OCI-LY7 (cell line): ENCODE measurements around the gene STXBP6. TPM values are rescaled to one million over a fixed set of nuclear protein-coding genes. Genes with fewer than 3 reads are reported as not detected.

Experiments used
- BruUV-seq: library from RNA; stranded (reverse); fragments of 400-500 nt; replicated peaks from 2 replicates; lab custom pipeline; 2021; lab: Mats Ljungman, UMichigan
- CTCF ChIA-PET: fragments of 300-600 bp; sonication (Branson Sonifier 250); formaldehyde crosslinking; loops from one replicate; lab custom pipeline; 2022; ENCODE audit warnings: antibody characterized with exemption; ENCODE audit not compliant: unreplicated experiment; lab: Charles Lee
- POLR2A ChIA-PET: fragments of 300-600 bp; sonication (Branson Sonifier 250); formaldehyde crosslinking; loops from one replicate; lab custom pipeline; 2022; ENCODE audit warnings: antibody characterized with exemption; lab: Charles Lee
- DNase-seq: peaks from one replicate; pipeline ENCODE4 v3.0.0-alpha.2; 2015; ENCODE audit warnings: low spot score
- H2AFZ ChIP-seq: fragments of 200-600 bp; sonication (generic), shearing (Covaris generic); 2 replicates; pipeline ENCODE4 v1.6.1; 2014; ENCODE audit warnings: mild to moderate bottlenecking, antibody characterized with exemption, low read length, moderate library complexity
- H3K27ac ChIP-seq: fragments of 200-600 bp; sonication (generic); 2 replicates; pipeline ENCODE4 v1.5.1; 2014; ENCODE audit warnings: mixed run types, low read depth, mild to moderate bottlenecking, moderate library complexity, low read length, inconsistent platforms; ENCODE audit not compliant: poor library complexity, severe bottlenecking
- H3K36me3 ChIP-seq: fragments of 200-600 bp; sonication (generic); 2 replicates; pipeline ENCODE4 v1.6.1; 2014; ENCODE audit warnings: mild to moderate bottlenecking, antibody characterized with exemption, low read length, moderate library complexity, mixed read lengths; ENCODE audit not compliant: insufficient read depth
- H3K4me1 ChIP-seq: fragments of 200-600 bp; sonication (generic); 2 replicates; pipeline ENCODE4 v1.5.1; 2014; ENCODE audit warnings: mild to moderate bottlenecking, low read length; ENCODE audit not compliant: insufficient read depth, poor library complexity, severe bottlenecking
- H3K4me2 ChIP-seq: fragments of 200-600 bp; sonication (generic); 2 replicates; pipeline ENCODE4 v1.6.1; 2014; ENCODE audit warnings: mild to moderate bottlenecking, low read length
- H3K4me3 ChIP-seq: fragments of 200-600 bp; sonication (generic); 2 replicates; pipeline ENCODE4 v1.5.1; 2014; ENCODE audit warnings: mild to moderate bottlenecking, low read depth, low read length; ENCODE audit not compliant: poor library complexity, severe bottlenecking
- H3K79me2 ChIP-seq: fragments of 200-600 bp; sonication (generic); 2 replicates; pipeline ENCODE4 v1.6.1; 2016; ENCODE audit warnings: low read depth, mild to moderate bottlenecking, low read length, moderate library complexity, mixed read lengths; ENCODE audit not compliant: insufficient read depth
- H3K9me2 ChIP-seq: fragments of 200-600 bp; sonication (generic); 2 replicates; pipeline ENCODE4 v1.6.1; 2016; ENCODE audit warnings: mild to moderate bottlenecking, low read length, mixed read lengths; ENCODE audit not compliant: insufficient read depth
- H3K9me3 ChIP-seq: fragments of 200-600 bp; sonication (generic); 2 replicates; pipeline ENCODE4 v1.6.1; 2014; ENCODE audit warnings: mild to moderate bottlenecking, mixed run types, low read length, mixed read lengths
- H4K20me1 ChIP-seq: fragments of 200-600 bp; sonication (generic); 2 replicates; pipeline ENCODE4 v1.6.1; 2014; ENCODE audit warnings: mild to moderate bottlenecking, antibody characterized with exemption, low read length, moderate library complexity, mixed read lengths; ENCODE audit not compliant: insufficient read depth
- EZH2phosphoT487 ChIP-seq: fragments of 200-600 bp; sonication (generic); IDR thresholded peaks from 2 replicates; pipeline ENCODE4 v1.6.1; 2018; ENCODE audit warnings: low read depth, borderline replicate concordance, mild to moderate bottlenecking, mixed run types, antibody characterized with exemption, low read length, moderate library complexity, mixed read lengths
- intact Hi-C: fragments of 100-400 bp; cut with micrococcal nuclease; formaldehyde crosslinking; loops from one replicate; pipeline ENCODE4 v1.10.0; 2022; ENCODE audit not compliant: unreplicated experiment
- total RNA-seq, 2 experiments: library from RNA; depleted of rRNA in 1 of 2; stranded (reverse); fragments of >200 nt in 1 of 2; shearing (Covaris generic) in 1 of 2; gene quantifications; 2 replicates each; pipeline ENCODE4 v1.2.3, GENCODE V29; 2014 to 2022
- TF ChIP-seq, protein P1 (sequence below): fragments of 200-600 bp; sonication (generic); conservative IDR thresholded peaks from 2 replicates; pipeline ENCODE4 v1.5.1; 2014; ENCODE audit warnings: mild to moderate bottlenecking, antibody characterized with exemption, low read length, moderate library complexity, mixed read lengths

Gene STXBP6
- total RNA-seq, 2 experiments from 2014 or later, result 0.48 TPM; not detected in 1

- intact Hi-C loops, result no loop called here
- Histone ChIP-seq H2AFZ (no peak overlapping the region), H3K9me3 (no peaks in the 10 kb centered on the region), H3K79me2 (no peaks in the 10 kb centered on the region), H3K4me2 (no peak overlapping the region), H4K20me1 (no peaks in the 10 kb centered on the region), H3K4me1 (no peaks in the 10 kb centered on the region), H3K36me3 (no peaks in the 10 kb centered on the region), H3K9me2 (no peaks in the 10 kb centered on the region), H3K27ac (no peak overlapping the region), H3K4me3 (no peak overlapping the region)
- ChIA-PET POLR2A (no interaction called here), CTCF (no interaction called here)
- TF ChIP-seq, protein P1, sequence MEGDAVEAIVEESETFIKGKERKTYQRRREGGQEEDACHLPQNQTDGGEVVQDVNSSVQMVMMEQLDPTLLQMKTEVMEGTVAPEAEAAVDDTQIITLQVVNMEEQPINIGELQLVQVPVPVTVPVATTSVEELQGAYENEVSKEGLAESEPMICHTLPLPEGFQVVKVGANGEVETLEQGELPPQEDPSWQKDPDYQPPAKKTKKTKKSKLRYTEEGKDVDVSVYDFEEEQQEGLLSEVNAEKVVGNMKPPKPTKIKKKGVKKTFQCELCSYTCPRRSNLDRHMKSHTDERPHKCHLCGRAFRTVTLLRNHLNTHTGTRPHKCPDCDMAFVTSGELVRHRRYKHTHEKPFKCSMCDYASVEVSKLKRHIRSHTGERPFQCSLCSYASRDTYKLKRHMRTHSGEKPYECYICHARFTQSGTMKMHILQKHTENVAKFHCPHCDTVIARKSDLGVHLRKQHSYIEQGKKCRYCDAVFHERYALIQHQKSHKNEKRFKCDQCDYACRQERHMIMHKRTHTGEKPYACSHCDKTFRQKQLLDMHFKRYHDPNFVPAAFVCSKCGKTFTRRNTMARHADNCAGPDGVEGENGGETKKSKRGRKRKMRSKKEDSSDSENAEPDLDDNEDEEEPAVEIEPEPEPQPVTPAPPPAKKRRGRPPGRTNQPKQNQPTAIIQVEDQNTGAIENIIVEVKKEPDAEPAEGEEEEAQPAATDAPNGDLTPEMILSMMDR, result no peak
- TF ChIP-seq EZH2phosphoT487, result no peak
- no TSS peak for BruUV-seq
- DNase-seq, result no peak
Measured at GRCh38 chr14:25049093-25049567, 817 bp downstream of the STXBP6 start.

DNA sequence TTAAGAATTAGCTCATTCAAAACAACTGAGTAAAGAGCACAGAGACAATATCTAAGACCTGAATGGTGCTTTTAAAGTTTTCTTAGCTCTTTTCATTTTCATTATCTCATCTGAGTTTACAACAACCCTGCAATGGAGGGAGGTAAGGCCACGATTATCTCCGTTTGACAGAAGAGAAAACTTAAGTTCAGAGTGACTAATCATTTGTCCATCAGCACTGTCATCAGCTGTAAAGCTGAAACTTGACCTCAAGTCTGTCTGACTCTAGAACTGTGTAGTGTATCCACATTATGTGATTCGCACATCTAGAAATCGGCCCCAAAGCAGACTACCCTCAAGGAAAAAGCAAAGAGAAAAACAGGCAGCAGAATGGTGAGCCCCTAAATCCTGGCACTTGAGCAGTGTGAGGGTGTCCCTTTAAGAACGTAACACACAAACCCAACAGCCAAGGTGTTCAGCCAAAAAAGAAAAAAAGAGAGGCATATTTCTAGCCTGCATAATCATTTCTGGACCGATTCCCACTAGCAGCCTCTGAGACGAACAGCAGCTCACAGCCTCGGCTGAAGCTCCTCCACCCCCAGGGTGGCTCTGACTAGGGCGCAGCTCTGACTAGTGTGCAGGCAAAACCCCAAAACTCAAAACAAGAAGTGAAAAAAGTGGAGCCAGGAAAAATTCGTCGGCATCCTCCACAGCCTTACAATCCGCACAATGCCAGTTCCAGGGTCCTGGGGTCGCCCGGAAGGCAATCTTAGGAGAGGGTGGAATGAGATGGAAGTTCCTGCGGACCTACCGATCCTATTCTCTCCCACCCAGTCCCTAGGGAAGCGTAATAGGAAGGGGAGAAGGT lies 1.6 kb downstream of the STXBP6 start:
- H3K9me2 ChIP-seq, result no peaks in the 10 kb centered on the region
- no peaks in the 10 kb centered on the region for H3K9me3 ChIP-seq
- no TSS peak for BruUV-seq
- no peak overlapping the region for H3K4me2 ChIP-seq
- ChIA-PET CTCF (no interaction called here), POLR2A (no interaction called here)
- DNase-seq, result no peak
- TF ChIP-seq, protein P1, result no peak
- TF ChIP-seq EZH2phosphoT487, result no peak
- no peak overlapping the region for H2AFZ ChIP-seq
- intact Hi-C loops, result no loop called here
- no peaks in the 10 kb centered on the region for H3K36me3 ChIP-seq
- no peak overlapping the region for H3K4me3 ChIP-seq
- no peaks in the 10 kb centered on the region for H4K20me1 ChIP-seq
- H3K4me1 ChIP-seq, result no peaks in the 10 kb centered on the region
- no peaks in the 10 kb centered on the region for H3K79me2 ChIP-seq
- H3K27ac ChIP-seq, result no peak overlapping the region
